ENCODE data around the gene SPDYE3.
"Not testable (repeated sequence)": the region's sequence is repeated elsewhere in the genome, so short reads cannot be mapped to it uniquely, and the experiment has no call there.

DNA sequence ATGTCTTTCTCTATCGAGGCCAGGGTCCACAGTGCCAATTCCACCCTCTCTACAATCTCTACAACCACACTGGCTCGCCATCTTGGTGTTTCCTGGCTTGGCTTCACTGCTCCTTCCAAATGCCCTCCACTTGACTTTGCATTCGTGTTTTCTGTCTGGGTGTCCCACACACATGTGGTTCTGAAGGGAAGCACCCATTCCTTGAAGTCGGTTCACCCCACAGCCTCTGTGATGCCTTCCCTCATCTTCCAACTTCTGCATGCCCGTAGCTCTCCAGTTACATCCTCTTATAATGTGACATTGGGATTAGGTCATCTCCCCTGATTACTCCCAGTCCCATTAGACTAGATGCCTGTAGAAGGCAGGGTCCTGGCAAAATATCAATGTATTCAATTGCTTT is 10.8 kb downstream of the SPDYE3 start:
- TF ChIP-seq, protein P1, sequence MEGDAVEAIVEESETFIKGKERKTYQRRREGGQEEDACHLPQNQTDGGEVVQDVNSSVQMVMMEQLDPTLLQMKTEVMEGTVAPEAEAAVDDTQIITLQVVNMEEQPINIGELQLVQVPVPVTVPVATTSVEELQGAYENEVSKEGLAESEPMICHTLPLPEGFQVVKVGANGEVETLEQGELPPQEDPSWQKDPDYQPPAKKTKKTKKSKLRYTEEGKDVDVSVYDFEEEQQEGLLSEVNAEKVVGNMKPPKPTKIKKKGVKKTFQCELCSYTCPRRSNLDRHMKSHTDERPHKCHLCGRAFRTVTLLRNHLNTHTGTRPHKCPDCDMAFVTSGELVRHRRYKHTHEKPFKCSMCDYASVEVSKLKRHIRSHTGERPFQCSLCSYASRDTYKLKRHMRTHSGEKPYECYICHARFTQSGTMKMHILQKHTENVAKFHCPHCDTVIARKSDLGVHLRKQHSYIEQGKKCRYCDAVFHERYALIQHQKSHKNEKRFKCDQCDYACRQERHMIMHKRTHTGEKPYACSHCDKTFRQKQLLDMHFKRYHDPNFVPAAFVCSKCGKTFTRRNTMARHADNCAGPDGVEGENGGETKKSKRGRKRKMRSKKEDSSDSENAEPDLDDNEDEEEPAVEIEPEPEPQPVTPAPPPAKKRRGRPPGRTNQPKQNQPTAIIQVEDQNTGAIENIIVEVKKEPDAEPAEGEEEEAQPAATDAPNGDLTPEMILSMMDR (IDR thresholded peaks at IDR 0.05 in 4 of 5, conservative IDR thresholded peaks at IDR 0.05 in 1 of 5) = not testable (repeated sequence)
- TF ChIP-seq POLR2A (IDR thresholded peaks at IDR 0.05) = not testable (repeated sequence)
